Peyer's patch (tissue), 4 donors: ENCODE measurements around the gene IRF4.

Experiments
- CTCF ChIP-seq, 6 experiments: fragments of 450-650 bp in 4 of 6; fragments of 200-600 bp in 2 of 6; sonication (generic) in 1 of 6; IDR thresholded peaks; one replicate each; pipeline ENCODE4 v1.5.1; 2017 to 2019; ENCODE audit warnings: antibody characterized with exemption in 6 of 6, mild to moderate bottlenecking in 3 of 6, moderate library complexity in 1 of 6
- POLR2A ChIP-seq, 2 donors: fragments of 450-650 bp; IDR thresholded peaks; one replicate each; pipeline ENCODE4 v1.5.1; 2017; ENCODE audit warnings: antibody characterized with exemption in 2 of 2, mild to moderate bottlenecking in 2 of 2, moderate library complexity in 2 of 2

- TF ChIP-seq POLR2A (IDR thresholded peaks at IDR 0.05) (no peak), CTCF (IDR thresholded peaks at IDR 0.05) (no peak)
Measured at GRCh38 chr6:384898-385297, 6.7 kb upstream of the IRF4 start.
